GM12874 (cell line): ENCODE measurements around the gene KIAA0040.

Experiments
- CTCF ChIP-seq: IDR thresholded peaks from 2 replicates; pipeline ENCODE4 v1.5.1; 2011; ENCODE audit warnings: low read depth, mild to moderate bottlenecking, control low read depth, low read length, moderate library complexity; ENCODE audit not compliant: insufficient read depth

The KIAA0040 gene

GRCh38 chr1:175146529-175147213, 45.9 kb downstream of the KIAA0040 start:
- peak; percentile 89 for TF ChIP-seq CTCF

GRCh38 chr1:175145899-175146528, 46.6 kb downstream of the KIAA0040 start:
- no peak for TF ChIP-seq CTCF

- no peak for TF ChIP-seq CTCF
Observed at GRCh38 chr1:175138579-175138978, 54.0 kb downstream of the KIAA0040 start.

- TF ChIP-seq CTCF: no peak
Observed at GRCh38 chr1:175137369-175137768, 55.2 kb downstream of the KIAA0040 start.

- TF ChIP-seq CTCF: no peak
Observed at GRCh38 chr1:175136246-175136645, 56.3 kb downstream of the KIAA0040 start.

GRCh38 chr1:175134500-175134899, 58.1 kb downstream of the KIAA0040 start:
- no peak for TF ChIP-seq CTCF

- TF ChIP-seq CTCF: no peak
Observed at GRCh38 chr1:175133673-175134435, 58.7 kb downstream of the KIAA0040 start.
